Activated CD4-positive, alpha-beta memory T cell treated with anti-CD3 and anti-CD28 coated beads for 36 hours (primary cell): ENCODE data around the gene MCM7. TPM values are rescaled to one million over a fixed set of nuclear protein-coding genes. Genes with fewer than 3 reads are reported as not detected.
A peak's percentile ranks its signal among the peaks of the same experiment; 100 is the strongest.
"Not testable (repeated sequence)": the region's sequence is repeated elsewhere in the genome, so short reads cannot be mapped to it uniquely, and the experiment has no call there.

ENCODE experiments used
- CTCF ChIA-PET: fragments of 350-600 bp; sonication (Branson Sonifier 250); formaldehyde crosslinking; loops from one replicate; lab custom pipeline; 2021; ENCODE audit warnings: antibody characterized with exemption, inconsistent platforms; lab: Charles Lee
- POLR2A ChIA-PET: fragments of 350-600 bp; sonication (Branson Sonifier 250); formaldehyde crosslinking; loops from one replicate; lab custom pipeline; 2021; ENCODE audit warnings: antibody characterized with exemption; lab: Charles Lee
- DNase-seq: peaks from one replicate; pipeline ENCODE4 v3.0.0-alpha.2; 2020
- H3K27ac Mint-ChIP-seq: one replicate; pipeline ENCODE4 v1.8.0; 2021; ENCODE audit warnings: mixed read lengths
- H3K27me3 Mint-ChIP-seq: one replicate; pipeline ENCODE4 v1.8.0; 2021; ENCODE audit warnings: mixed read lengths
- H3K36me3 Mint-ChIP-seq: one replicate; pipeline ENCODE4 v1.8.0; 2021; ENCODE audit warnings: mixed read lengths
- H3K4me1 Mint-ChIP-seq: one replicate; pipeline ENCODE4 v1.8.0; 2021; ENCODE audit warnings: low read depth, mixed read lengths
- H3K4me3 Mint-ChIP-seq: one replicate; pipeline ENCODE4 v1.8.0; 2021; ENCODE audit warnings: mild to moderate bottlenecking, mixed read lengths
- H3K9me3 Mint-ChIP-seq: one replicate; pipeline ENCODE4 v1.8.0; 2021; ENCODE audit warnings: mixed read lengths
- intact Hi-C: fragments of 100-400 bp; cut with micrococcal nuclease; formaldehyde crosslinking; loops from one replicate; pipeline ENCODE4 v1.15.1; 2023
- total RNA-seq, 2 experiments: library from RNA; stranded (reverse); gene quantifications; one replicate each; pipeline ENCODE4 v1.2.3, GENCODE V29; 2021

Gene MCM7
- 100 to 1,000 TPM; 393 to 398 TPM for total RNA-seq

DNA sequence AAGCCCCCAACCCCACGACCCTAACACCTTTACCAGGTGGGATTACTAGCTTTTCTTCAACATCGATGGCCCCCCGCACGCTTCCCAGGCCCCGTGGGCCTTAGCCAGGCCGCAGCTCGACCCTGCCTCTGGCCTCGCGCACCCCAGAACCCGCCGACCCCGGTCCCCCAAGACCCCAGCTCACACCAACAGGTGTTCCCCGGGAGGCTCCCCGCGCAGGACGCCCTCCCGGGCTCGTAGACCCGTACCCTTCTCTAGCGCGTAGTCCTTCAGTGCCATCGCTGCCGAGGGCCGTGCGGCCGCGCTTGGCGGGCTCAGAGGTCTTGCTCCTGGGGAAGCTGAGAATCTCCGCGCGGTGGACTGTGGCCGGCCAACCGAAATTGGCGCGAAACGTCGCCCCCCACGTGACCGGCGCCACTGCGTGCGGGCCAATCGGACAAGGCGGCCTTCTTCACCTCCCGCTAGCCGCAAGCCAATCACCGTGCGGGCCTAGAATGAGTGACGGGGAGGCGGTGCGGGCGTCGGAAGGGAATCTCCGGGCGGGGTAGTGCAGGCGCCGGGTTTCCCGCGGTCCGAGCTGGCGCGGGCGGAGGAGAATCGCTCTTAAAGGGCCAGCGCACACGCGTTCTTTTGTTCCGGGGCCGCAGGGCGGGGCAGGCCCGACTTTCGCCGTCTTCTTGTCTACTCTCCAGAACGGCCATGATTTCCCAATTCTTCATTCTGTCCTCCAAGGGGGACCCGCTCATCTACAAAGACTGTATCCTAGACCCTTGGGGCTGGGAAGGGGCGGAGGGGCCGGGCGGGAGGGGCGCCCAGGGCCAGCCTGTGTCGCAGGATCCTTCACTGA, at the start of gene MCM7, which contains the start of gene AP4M1:
MCM7 (minus strand) TSS at position 382 of the 847 bp plus-strand sequence; CDS start at position 279, 103 bp downstream.
AP4M1 (plus strand) TSS at position 628 of the 847 bp plus-strand sequence; CDS start at position 700, 72 bp downstream.
- CTCF ChIA-PET, result interaction anchor here (1.4 to 3.1 kb wide), 5 partner anchors 11 to 31 kb away, joined by 4 to 21 read pairs (median 8); partner anchors contain the start of gene COPS6
- H3K36me3 Mint-ChIP-seq, result peaks cover 46% of the 10 kb centered on the region
- POLR2A ChIA-PET, result interaction anchor here (0.6 to 3.5 kb wide), 21 partner anchors 9 to 543 kb away, joined by 3 to 44 read pairs (median 5); partner anchors contain the start of genes COPS6, LAMTOR4, MBLAC1 and MEPCE

GRCh38 chr7:100148559-100149328, 47.5 kb upstream of the MCM7 start, which contains the start of gene LAMTOR4:
Gene LAMTOR4 (plus strand): TSS chr7:100148918. CDS start chr7:100148973, 55 bp downstream.
- POLR2A ChIA-PET, result interaction anchor here (0.6 to 1.6 kb wide), 9 partner anchors 9 to 280 kb away, joined by 3 to 4 read pairs (median 3); partner anchors contain the start of genes CNPY4, GPC2, MCM7 and ZCWPW1
- DNase-seq, result peak; percentile 99
- Mint-ChIP-seq H3K9me3 (no peaks in the 10 kb centered on the region), H3K27me3 (no peaks in the 10 kb centered on the region), H3K27ac (peak within 1 kb of the TSS; percentile 94), H3K4me1 (peaks cover 25% of the 10 kb centered on the region), H3K4me3 (peak within 1 kb of the TSS; percentile 95), H3K36me3 (peaks cover 15% of the 10 kb centered on the region)
- intact Hi-C loops, result loop anchor here (1.0 to 2.0 kb wide), 5 partner anchors 10 to 280 kb away; partner anchors contain the start of genes GPC2, MBLAC1, STAG3 and TRAPPC14
- CTCF ChIA-PET, result interaction anchor here (1.0 to 6.2 kb wide), 4 partner anchors 8 to 69 kb away, joined by 4 to 46 read pairs (median 8); no protein-coding TSS in a partner anchor

More for the DNA sequence above, at the start of gene MCM7, which contains the start of gene AP4M1:
- Mint-ChIP-seq H3K4me1 (peaks cover 40% of the 10 kb centered on the region), H3K4me3 (peak within 1 kb of the TSS; percentile 90), H3K27me3 (no peaks in the 10 kb centered on the region), H3K9me3 (no peaks in the 10 kb centered on the region), H3K27ac (peak within 1 kb of the TSS; percentile 95)
- peak; percentile 99 for DNase-seq
- intact Hi-C loops, result loop anchor here (1.0 kb wide), 3 partner anchors 18 to 26 kb away; partner anchors contain the start of genes CNPY4, TAF6 and ZNF3

DNA sequence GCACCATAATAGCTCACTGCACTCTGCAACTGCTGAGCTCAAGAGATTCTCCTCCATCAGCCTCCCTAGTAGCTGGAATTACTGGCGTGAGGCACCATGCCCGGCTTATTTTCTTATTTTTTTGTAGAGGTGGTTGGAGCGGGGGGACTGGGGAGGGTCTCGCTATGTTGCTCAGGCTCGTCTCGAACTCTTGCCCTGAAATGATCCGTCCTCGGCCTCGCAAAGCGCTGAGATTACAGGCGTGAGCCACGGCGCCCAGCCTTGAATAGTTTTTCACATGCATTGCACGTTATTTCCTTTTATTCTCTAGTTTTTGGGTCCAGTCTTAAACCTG, 47.0 kb upstream of the MCM7 start:
- Mint-ChIP-seq H3K4me1 (peaks cover 23% of the 10 kb centered on the region), H3K9me3 (no peaks in the 10 kb centered on the region), H3K27ac (peak overlapping the region; percentile 94), H3K27me3 (no peaks in the 10 kb centered on the region), H3K36me3 (peaks cover 15% of the 10 kb centered on the region), H3K4me3 (peak overlapping the region; percentile 95)
- DNase-seq, result no peak
- ChIA-PET POLR2A (interaction anchor here (0.7 to 1.6 kb wide), 7 partner anchors 9 to 48 kb away, joined by 3 to 4 read pairs (median 3); partner anchors contain the start of genes CNPY4, GPC2 and MCM7), CTCF (interaction anchor here (1.0 to 6.2 kb wide), 4 partner anchors 9 to 70 kb away, joined by 4 to 46 read pairs (median 8); no protein-coding TSS in a partner anchor)
- intact Hi-C loops, result loop anchor here (1.0 to 2.0 kb wide), 5 partner anchors 10 to 280 kb away; partner anchors contain the start of genes GPC2, MBLAC1, STAG3 and TRAPPC14

DNA sequence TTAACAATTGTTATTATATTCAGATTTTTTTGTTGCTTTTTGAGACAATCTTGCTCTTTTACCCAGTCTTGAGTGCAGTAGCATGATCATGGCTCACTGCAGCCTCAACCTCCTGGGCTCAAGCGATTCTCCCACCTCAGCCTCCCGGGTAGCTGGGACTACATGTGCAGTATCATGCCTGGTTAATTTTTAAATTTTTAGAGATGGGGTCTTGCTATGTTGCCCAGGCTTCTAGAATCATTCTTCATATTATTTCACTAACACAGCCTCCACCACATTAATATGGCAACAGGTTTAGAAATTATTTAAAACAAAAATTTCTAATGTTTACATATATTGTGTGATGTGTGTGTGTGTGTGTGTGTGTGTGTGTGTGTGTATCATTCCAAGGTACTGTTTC, 46.1 kb upstream of the MCM7 start:
- H3K4me1 Mint-ChIP-seq, result peaks cover 19% of the 10 kb centered on the region
- DNase-seq, result no peak
- H3K9me3 Mint-ChIP-seq, result no peaks in the 10 kb centered on the region
- intact Hi-C loops, result no loop called here
- POLR2A ChIA-PET, result interaction anchor here (1.2 kb wide), 1 partner anchor 9 kb away, joined by 3 read pairs; no protein-coding TSS in a partner anchor
- H3K27ac Mint-ChIP-seq, result peak overlapping the region; percentile 94
- no peaks in the 10 kb centered on the region for H3K27me3 Mint-ChIP-seq
- CTCF ChIA-PET, result interaction anchor here (2.1 to 6.2 kb wide), 2 partner anchors 15 to 70 kb away, joined by 9 to 46 read pairs; no protein-coding TSS in a partner anchor
- peaks cover 9% of the 10 kb centered on the region for H3K36me3 Mint-ChIP-seq
- H3K4me3 Mint-ChIP-seq, result no peak overlapping the region

- intact Hi-C loops, POLR2A ChIA-PET, H3K27ac Mint-ChIP-seq, H3K4me3 Mint-ChIP-seq, H3K9me3 Mint-ChIP-seq, H3K27me3 Mint-ChIP-seq, H3K36me3 Mint-ChIP-seq, DNase-seq: not testable (repeated sequence)
- peaks cover 17% of the 10 kb centered on the region for H3K4me1 Mint-ChIP-seq
- CTCF ChIA-PET, result interaction anchor here (6.2 kb wide), 1 partner anchor 14 kb away, joined by 46 read pairs; no protein-coding TSS in a partner anchor
Measured at GRCh38 chr7:100146350-100146749, 45.2 kb upstream of the MCM7 start.

DNA sequence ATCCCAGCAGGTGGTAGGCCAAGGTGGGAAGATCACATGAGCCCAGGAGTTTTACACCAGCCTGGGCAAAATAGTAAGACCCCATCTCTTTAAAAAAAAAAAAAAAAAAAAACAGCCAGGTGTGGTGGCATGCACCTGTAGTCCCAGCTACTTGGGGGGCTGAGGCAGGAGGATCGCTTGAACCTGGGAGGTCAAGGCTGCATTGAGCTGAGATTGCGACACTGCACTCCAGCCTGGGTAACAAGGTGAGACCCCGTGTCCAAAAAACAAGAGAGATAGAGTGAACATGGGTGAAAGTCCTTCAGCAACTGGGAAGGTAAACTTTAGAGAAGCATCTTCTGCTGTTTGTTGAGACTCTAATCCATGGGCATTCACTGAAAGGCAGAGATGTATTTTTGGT, 41.3 kb upstream of the MCM7 start:
- H3K36me3 Mint-ChIP-seq, result no peaks in the 10 kb centered on the region
- ChIA-PET POLR2A (no interaction called here), CTCF (interaction anchor here (1.0 kb wide), 1 partner anchor 12 kb away, joined by 4 read pairs; no protein-coding TSS in a partner anchor)
- intact Hi-C loops, result no loop called here
- no peaks in the 10 kb centered on the region for H3K9me3 Mint-ChIP-seq
- H3K27me3 Mint-ChIP-seq, result peaks cover 2% of the 10 kb centered on the region
- H3K4me1 Mint-ChIP-seq, result peaks cover 11% of the 10 kb centered on the region
- no peak overlapping the region for H3K27ac Mint-ChIP-seq
- no peak for DNase-seq
- no peak overlapping the region for H3K4me3 Mint-ChIP-seq

DNA sequence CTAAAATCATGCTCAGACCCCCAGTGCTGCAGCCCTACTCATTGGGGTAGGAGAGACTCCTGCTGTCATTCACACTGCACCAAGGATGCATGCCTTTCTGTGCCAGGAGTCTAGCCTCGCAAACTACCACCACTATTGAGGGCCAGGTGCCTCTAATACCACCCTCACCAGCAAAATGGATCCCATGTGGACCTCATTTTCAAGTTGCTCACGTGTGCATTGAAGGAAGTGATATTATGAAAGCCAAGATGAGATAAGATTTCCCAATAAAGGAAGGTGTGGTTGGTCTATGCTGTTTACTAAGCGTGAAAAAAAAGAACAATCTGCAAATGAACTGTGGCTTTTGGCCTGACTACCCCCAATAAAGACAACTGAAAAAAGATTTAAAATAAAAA, 40.4 kb upstream of the MCM7 start:
- H3K36me3 Mint-ChIP-seq, result no peaks in the 10 kb centered on the region
- intact Hi-C loops, result loop anchor here (1.0 kb wide), 1 partner anchor 73 kb away; no protein-coding TSS in a partner anchor
- peaks cover 11% of the 10 kb centered on the region for H3K4me1 Mint-ChIP-seq
- DNase-seq, result no peak
- ChIA-PET POLR2A (no interaction called here), CTCF (interaction anchor here (1.1 to 1.6 kb wide), 2 partner anchors 9 to 11 kb away, joined by 4 to 5 read pairs; no protein-coding TSS in a partner anchor)
- no peaks in the 10 kb centered on the region for H3K9me3 Mint-ChIP-seq
- H3K4me3 Mint-ChIP-seq, result no peak overlapping the region
- no peak overlapping the region for H3K27ac Mint-ChIP-seq
- H3K27me3 Mint-ChIP-seq, result peaks cover 2% of the 10 kb centered on the region

DNA sequence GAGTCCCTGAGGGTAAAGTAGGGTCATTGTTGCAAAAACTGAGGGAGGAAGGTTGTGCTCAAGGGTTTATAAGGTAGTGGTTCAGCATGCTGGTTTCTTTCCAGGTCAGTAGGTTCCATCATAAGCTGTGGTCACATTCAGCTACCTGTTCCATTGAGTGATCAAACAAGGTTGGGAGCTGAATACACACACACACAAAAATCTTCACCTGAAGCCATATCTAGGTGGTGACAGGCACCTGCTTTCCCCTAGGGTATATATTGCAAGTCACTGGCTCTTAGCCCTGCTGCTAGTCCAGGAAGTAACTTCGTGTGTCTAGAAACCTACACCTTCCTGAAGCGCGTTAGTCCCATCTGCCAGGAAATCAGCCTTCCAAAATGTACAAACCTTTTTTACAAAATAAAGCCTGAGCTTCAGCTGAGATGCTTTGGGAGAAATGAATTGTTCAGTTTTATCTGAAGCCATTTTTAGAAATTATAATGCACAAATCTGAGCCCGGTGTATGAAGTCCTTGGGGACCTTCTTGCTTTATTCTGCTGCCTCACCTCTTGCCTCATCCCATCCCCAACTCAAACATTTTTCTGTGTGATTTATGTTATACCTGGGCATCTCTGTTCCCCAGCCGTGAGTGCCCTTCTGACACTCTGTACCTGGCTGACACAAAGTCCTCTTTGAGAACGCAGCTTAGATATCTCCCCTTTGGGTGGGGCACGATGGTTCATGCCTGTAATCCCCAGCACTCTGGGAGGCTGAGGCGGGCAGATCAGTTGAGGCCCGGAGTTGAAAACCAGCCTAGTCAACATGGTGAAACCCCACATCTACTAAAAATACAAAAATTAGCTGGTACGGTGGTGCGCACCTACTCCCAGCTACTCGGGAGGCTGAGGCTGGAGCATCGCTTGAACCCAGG, 36.9 kb upstream of the MCM7 start:
- POLR2A ChIA-PET, result no interaction called here
- H3K27ac Mint-ChIP-seq, result no peak overlapping the region
- no peaks in the 10 kb centered on the region for H3K9me3 Mint-ChIP-seq
- H3K36me3 Mint-ChIP-seq, result no peaks in the 10 kb centered on the region
- DNase-seq, result no peak
- intact Hi-C loops, result no loop called here
- no peak overlapping the region for H3K4me3 Mint-ChIP-seq
- H3K4me1 Mint-ChIP-seq, result peaks cover 11% of the 10 kb centered on the region
- CTCF ChIA-PET, result interaction anchor here (1.5 kb wide), 1 partner anchor 270 kb away, joined by 3 read pairs; no protein-coding TSS in a partner anchor
- H3K27me3 Mint-ChIP-seq, result peaks cover 2% of the 10 kb centered on the region

DNA sequence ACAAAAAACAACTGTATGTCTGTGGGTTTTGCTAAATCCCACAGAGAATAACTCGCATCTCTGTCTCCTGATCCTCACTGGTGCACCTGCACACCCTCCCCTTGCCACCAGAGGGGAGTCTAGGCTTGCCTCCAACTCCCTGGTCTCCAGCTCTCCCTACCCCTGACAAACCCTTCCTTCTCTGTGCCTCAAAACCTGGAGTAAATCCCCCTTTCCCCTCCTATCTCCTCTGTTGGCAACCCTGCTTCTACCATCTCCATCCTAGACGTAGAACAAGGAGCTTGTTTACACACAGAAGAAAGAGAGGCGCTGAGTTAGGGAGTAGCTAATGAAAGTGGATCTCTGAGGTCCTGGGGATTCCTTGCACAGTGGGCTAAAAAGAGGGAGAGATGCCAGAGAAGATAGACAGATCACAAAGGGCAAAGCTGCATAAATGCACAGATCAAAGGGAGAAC, 31.5 kb upstream of the MCM7 start:
- peak; percentile 79 for DNase-seq
- Mint-ChIP-seq H3K4me3 (no peak overlapping the region), H3K9me3 (no peaks in the 10 kb centered on the region), H3K27me3 (no peaks in the 10 kb centered on the region), H3K4me1 (peaks cover 14% of the 10 kb centered on the region), H3K36me3 (no peaks in the 10 kb centered on the region), H3K27ac (no peak overlapping the region)
- ChIA-PET POLR2A (no interaction called here), CTCF (interaction anchor here (0.6 to 5.0 kb wide), 32 partner anchors 8 to 350 kb away, joined by 3 to 46 read pairs (median 4); partner anchors contain the start of genes AP4M1, GPC2, LAMTOR4 and MCM7)
- intact Hi-C loops, result loop anchor here (1.0 to 5.0 kb wide), 3 partner anchors 84 to 275 kb away; no protein-coding TSS in a partner anchor

DNA sequence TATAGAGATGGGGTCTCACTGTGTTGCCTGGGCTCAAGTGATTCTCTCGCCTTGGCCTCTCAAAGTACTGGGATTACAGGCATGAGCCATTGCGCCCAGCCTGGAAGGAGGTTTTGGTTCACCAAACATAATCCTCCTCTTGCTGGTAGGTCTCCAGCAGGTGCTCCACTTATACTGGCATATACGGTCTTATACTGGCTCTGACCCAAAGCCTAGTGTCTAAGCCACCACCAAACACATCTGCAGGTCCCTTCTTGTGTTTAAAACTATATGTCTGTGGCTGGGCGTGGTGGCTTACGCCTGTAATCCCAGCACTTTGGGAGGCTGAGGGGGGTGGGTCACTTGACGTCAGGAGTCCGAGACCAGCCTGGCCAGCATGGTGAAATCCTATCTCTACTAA, 30.9 kb upstream of the MCM7 start:
- CTCF ChIA-PET, result interaction anchor here (0.6 to 5.0 kb wide), 26 partner anchors 9 to 351 kb away, joined by 3 to 46 read pairs (median 4); partner anchors contain the start of genes AP4M1, GPC2, LAMTOR4 and MCM7

More for the DNA sequence above, 30.9 kb upstream of the MCM7 start:
- Mint-ChIP-seq H3K4me1 (peaks cover 14% of the 10 kb centered on the region), H3K4me3 (no peak overlapping the region), H3K27ac (no peak overlapping the region), H3K27me3 (no peaks in the 10 kb centered on the region), H3K36me3 (no peaks in the 10 kb centered on the region), H3K9me3 (no peaks in the 10 kb centered on the region)
- DNase-seq, result no peak
- intact Hi-C loops, result loop anchor here (1.0 to 5.0 kb wide), 3 partner anchors 85 to 275 kb away; no protein-coding TSS in a partner anchor
- POLR2A ChIA-PET, result no interaction called here
